Measurements from ENCODE around the gene BMI1. TPM values are rescaled to one million over a fixed set of nuclear protein-coding genes. Genes with fewer than 3 reads are reported as not detected.

Gene BMI1
- total and polyA plus RNA-seq, 2 of the 4 experiments (the other 2 are of a cell fraction) = 19.7 to 25.8 TPM

DNA sequence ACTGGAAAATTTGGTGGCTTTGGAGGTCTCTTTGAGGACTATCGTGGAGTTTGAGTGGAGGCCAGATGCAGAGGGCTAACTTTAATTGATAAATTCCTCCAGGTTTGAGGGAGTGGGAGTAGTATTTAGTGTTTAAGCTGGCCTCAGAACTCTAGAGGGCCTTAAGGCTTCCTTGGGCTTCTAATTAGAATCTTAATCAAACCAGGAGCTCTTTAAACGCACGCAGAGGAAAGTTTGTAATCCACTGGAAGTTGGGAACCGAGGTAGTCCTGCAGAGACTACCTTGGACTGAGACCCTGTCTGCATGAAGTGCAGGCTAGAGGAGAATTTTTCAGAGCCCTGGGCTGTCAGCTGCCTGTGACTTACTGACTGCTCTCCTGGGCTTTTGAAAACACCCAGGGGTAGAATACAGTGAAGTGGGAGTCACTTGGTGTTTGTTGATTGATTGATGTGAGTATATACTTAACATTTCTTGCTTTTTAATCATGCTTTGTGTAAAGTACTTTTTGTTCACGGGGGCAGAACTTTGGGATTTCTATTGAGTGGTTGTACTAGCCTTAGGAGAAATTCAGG lies 30.3 kb downstream of the BMI1 start:
- in situ Hi-C loops (cut with MboI; ENCODE audit: low sequenced_read_pairs) (no loop called here), intact Hi-C loops (cut with micrococcal nuclease) (no loop called here), dilution Hi-C loops (cut with HindIII; ENCODE audit: low sequenced_read_pairs, unreplicated experiment) (no loop called here)
- Histone ChIP-seq H2BK15ac (ENCODE audit: low read depth, low read length) (no peak overlapping the region), H3K4ac (ENCODE audit: low read depth, low read length) (no peak overlapping the region), H3K18ac (ENCODE audit: low read depth, low read length) (no peak overlapping the region), H3K14ac (replicated peaks; ENCODE audit: low read depth, low read length) (no peak overlapping the region), H3K79me1 (ENCODE audit: low read depth in 1 of 2, low read length in 2 of 2) (no peaks in the 10 kb centered on the region), H3K56ac (ENCODE audit: extremely low read depth, insufficient read depth, low read length) (no peak overlapping the region), H2BK20ac (ENCODE audit: low read depth, low read length) (no peak overlapping the region), H3K36me3 (ENCODE audit: control insufficient read depth, insufficient read depth, low read length) (no peaks in the 10 kb centered on the region), H2AK9ac (replicated peaks; ENCODE audit: low read depth, low read length, poor library complexity) (no peak overlapping the region), H4K91ac (ENCODE audit: insufficient read depth, low read depth, low read length) (no peak overlapping the region), H4K20me1 (ENCODE audit: insufficient read depth, low read length) (no peaks in the 10 kb centered on the region), H3K4me1 (ENCODE audit: control insufficient read depth, insufficient read depth, low read length) (no peaks in the 10 kb centered on the region), H3K9ac (ENCODE audit: low read depth, low read length) (no peak overlapping the region), H4K8ac (ENCODE audit: low read depth in 2 of 2, low read length in 2 of 2) (no peak overlapping the region), H3K4me2 (ENCODE audit: low read depth, low read length) (no peak overlapping the region), H2BK5ac (ENCODE audit: low read depth, low read length, poor library complexity, severe bottlenecking) (no peak overlapping the region), H2BK120ac (ENCODE audit: low read depth, low read length) (no peak overlapping the region), H3K4me3 (ENCODE audit: insufficient read depth, low read depth, low read length) (no peak overlapping the region), H3K23ac (ENCODE audit: low read depth, low read length) (no peak overlapping the region), H2AFZ (replicated peaks; ENCODE audit: low read length, poor library complexity) (no peak overlapping the region), H3K9me1 (ENCODE audit: insufficient read depth, low read length) (no peaks in the 10 kb centered on the region), H3K27ac (ENCODE audit: insufficient read depth, low read length) (no peak overlapping the region), H3K27me3 (ENCODE audit: control insufficient read depth, insufficient read depth, low read length) (peaks cover 17% of the 10 kb centered on the region), H4K5ac (ENCODE audit: low read depth, low read length) (no peak overlapping the region), H3K9me3 (ENCODE audit: control insufficient read depth, insufficient read depth, low read length) (peaks cover under 1% of the 10 kb centered on the region; the same call in 1 of the 2 replicates), H2AK5ac (ENCODE audit: low read depth, low read length) (no peak overlapping the region)
- no peak for ATAC-seq (ENCODE audit: low read depth)
- no TSS peak for BruUV-seq (replicated peaks)
- TF ChIP-seq CEBPB (IDR thresholded peaks at IDR 0.05; ENCODE audit: low read depth, low read length) (no peak), POLR2A (IDR thresholded peaks at IDR 0.05; ENCODE audit: low read depth, low read length) (no peak), SMC3 (IDR thresholded peaks at IDR 0.05; ENCODE audit: low read depth, low read length) (no peak), BHLHE40 (IDR thresholded peaks at IDR 0.05; ENCODE audit: low read depth, low read length) (no peak), RFX5 (IDR thresholded peaks at IDR 0.05; ENCODE audit: low read depth, low read length) (no peak), MAFK (IDR thresholded peaks at IDR 0.05; ENCODE audit: low read depth, low read length) (no peak), RCOR1 (IDR thresholded peaks at IDR 0.05; ENCODE audit: insufficient replicate concordance, low read length) (no peak), FOS (IDR thresholded peaks at IDR 0.05; ENCODE audit: low read depth, low read length) (no peak), CHD1 (IDR thresholded peaks at IDR 0.05; ENCODE audit: low read depth, low read length) (no peak), NFE2L2 (IDR thresholded peaks at IDR 0.05; ENCODE audit: low read depth, low read length) (no peak)
- TF ChIP-seq, protein P1, sequence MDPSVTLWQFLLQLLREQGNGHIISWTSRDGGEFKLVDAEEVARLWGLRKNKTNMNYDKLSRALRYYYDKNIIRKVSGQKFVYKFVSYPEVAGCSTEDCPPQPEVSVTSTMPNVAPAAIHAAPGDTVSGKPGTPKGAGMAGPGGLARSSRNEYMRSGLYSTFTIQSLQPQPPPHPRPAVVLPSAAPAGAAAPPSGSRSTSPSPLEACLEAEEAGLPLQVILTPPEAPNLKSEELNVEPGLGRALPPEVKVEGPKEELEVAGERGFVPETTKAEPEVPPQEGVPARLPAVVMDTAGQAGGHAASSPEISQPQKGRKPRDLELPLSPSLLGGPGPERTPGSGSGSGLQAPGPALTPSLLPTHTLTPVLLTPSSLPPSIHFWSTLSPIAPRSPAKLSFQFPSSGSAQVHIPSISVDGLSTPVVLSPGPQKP (IDR thresholded peaks at IDR 0.05; ENCODE audit: borderline replicate concordance, low read depth, low read length) = no peak
- TF ChIP-seq, protein P2, sequence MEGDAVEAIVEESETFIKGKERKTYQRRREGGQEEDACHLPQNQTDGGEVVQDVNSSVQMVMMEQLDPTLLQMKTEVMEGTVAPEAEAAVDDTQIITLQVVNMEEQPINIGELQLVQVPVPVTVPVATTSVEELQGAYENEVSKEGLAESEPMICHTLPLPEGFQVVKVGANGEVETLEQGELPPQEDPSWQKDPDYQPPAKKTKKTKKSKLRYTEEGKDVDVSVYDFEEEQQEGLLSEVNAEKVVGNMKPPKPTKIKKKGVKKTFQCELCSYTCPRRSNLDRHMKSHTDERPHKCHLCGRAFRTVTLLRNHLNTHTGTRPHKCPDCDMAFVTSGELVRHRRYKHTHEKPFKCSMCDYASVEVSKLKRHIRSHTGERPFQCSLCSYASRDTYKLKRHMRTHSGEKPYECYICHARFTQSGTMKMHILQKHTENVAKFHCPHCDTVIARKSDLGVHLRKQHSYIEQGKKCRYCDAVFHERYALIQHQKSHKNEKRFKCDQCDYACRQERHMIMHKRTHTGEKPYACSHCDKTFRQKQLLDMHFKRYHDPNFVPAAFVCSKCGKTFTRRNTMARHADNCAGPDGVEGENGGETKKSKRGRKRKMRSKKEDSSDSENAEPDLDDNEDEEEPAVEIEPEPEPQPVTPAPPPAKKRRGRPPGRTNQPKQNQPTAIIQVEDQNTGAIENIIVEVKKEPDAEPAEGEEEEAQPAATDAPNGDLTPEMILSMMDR (conservative IDR thresholded peaks at IDR 0.05; ENCODE audit: low read depth, low read length) = no peak
- TF ChIP-seq, protein P3, sequence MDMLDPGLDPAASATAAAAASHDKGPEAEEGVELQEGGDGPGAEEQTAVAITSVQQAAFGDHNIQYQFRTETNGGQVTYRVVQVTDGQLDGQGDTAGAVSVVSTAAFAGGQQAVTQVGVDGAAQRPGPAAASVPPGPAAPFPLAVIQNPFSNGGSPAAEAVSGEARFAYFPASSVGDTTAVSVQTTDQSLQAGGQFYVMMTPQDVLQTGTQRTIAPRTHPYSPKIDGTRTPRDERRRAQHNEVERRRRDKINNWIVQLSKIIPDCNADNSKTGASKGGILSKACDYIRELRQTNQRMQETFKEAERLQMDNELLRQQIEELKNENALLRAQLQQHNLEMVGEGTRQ (IDR thresholded peaks at IDR 0.05; ENCODE audit: low read depth, low read length) = no peak
- WGBS, 2 experiments (ENCODE audit: extremely low coverage in 2 of 2, insufficient read length in 1 of 2) = 80% methylated on average over 1 of the region's 5 CpGs; no CpG with 5 or more reads in 1 of the 2 experiments
- DNase-seq = no peak
- POLR2A ChIA-PET (ENCODE audit: unreplicated experiment) = no interaction called here
- CTCF ChIA-PET = no interaction called here
